M059J (cell line): ENCODE results near the gene PNPO. TPM values are rescaled to one million over a fixed set of nuclear protein-coding genes. Genes with fewer than 3 reads are reported as not detected.

Source experiments
- DNase-seq: peaks from one replicate; pipeline ENCODE4 v3.0.0-alpha.2; 2012; ENCODE audit warnings: low read depth
- total RNA-seq: library from RNA; depleted of rRNA; stranded (reverse); fragments of >200 nt; shearing (Covaris generic); gene quantifications from 2 replicates; pipeline ENCODE4 v1.2.3, GENCODE V29; 2014; rRNA removed

PNPO gene
- total RNA-seq, 1 experiment from 2014 or later = 54.2 TPM

DNA sequence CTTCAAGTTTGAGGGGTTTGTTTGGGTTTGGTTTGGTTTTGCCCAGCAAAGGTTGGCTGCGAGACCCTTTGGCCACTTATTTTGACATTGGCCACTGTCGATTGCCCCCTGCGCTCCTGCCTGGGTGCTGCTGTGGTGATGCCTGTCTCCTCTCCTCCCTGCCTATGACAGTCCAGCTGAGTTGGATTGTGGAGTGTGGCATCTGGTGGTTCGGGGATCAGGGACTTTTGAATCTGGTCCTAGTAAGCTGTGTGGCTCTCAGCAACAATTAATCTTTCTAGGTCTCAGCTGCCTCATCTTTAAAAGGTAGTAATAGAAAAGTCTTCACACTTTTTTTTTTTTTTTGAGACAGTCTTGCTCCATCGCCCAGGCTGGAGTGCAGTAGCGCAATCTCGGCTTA lies 56.7 kb downstream of the PNPO start:
- no peak for DNase-seq

Other genes with a start within 250 kb of the PNPO start
- gene TBKBP1, start 247.4 kb upstream of the PNPO start, total RNA-seq = 1.3 and 2.6 TPM in 2 replicates
- gene TBX21, start 208.3 kb upstream of the PNPO start, total RNA-seq = not detected in 2 replicates
- 3.5 and 5.1 TPM in 2 replicates for gene OSBPL7, start 119.8 kb upstream of the PNPO start, total RNA-seq
- gene MRPL10, start 110.0 kb upstream of the PNPO start, total RNA-seq = 39.9 and 41.5 TPM in 2 replicates
- 0.12 TPM in 1 of 2 replicates, not detected in the other for gene LRRC46, start 109.9 kb upstream of the PNPO start, total RNA-seq
- gene SCRN2, start 100.3 kb upstream of the PNPO start, total RNA-seq = 19.3 and 24.0 TPM in 2 replicates
- gene SP6, start 90.4 kb upstream of the PNPO start, total RNA-seq = 0.79 and 1.5 TPM in 2 replicates
- gene SP2, start 45.3 kb upstream of the PNPO start, total RNA-seq = 1.6 and 3.8 TPM in 2 replicates
- not detected in 2 replicates for gene PRR15L, start 16.3 kb downstream of the PNPO start, total RNA-seq
- 60.4 and 69.5 TPM in 2 replicates for gene CDK5RAP3, start 29.5 kb downstream of the PNPO start, total RNA-seq
- gene COPZ2, start 96.2 kb downstream of the PNPO start, total RNA-seq = 27.3 and 40.7 TPM in 2 replicates
- gene NFE2L1, start 106.8 kb downstream of the PNPO start, total RNA-seq = 44.3 and 68.7 TPM in 2 replicates
- 89.1 and 122 TPM in 2 replicates for gene CBX1, start 159.9 kb downstream of the PNPO start, total RNA-seq
- gene SNX11, start 166.2 kb downstream of the PNPO start, total RNA-seq = 18.1 and 22.4 TPM in 2 replicates